CD4-positive, CD25-positive, alpha-beta regulatory T cell (primary cell): Measurements from ENCODE around the gene TUBA1B. TPM values are rescaled to one million over a fixed set of nuclear protein-coding genes. Genes with fewer than 3 reads are reported as not detected.
"Not testable (repeated sequence)": the region's sequence is repeated elsewhere in the genome, so short reads cannot be mapped to it uniquely, and the experiment has no call there.

Experiments
- ATAC-seq, 2 donors: fragments of 150-1000 bp; cut with Tn5 transposase; one replicate each; pipeline ENCODE4 v1.10.0; 2021; ENCODE audit warnings: low read depth in 2 of 2, moderate number of reproducible peaks in 2 of 2, moderate library complexity in 1 of 2
- DNase-seq, 3 donors: peaks; one replicate each; pipeline versions ENCODE4 v3.0.0 to v3.0.0-alpha.2; 2012 to 2022; ENCODE audit warnings: mixed read lengths in 1 of 3
- H3K27ac ChIP-seq: one replicate; pipeline ENCODE4 v1.7.0; 2013; ENCODE audit warnings: mild to moderate bottlenecking, low read length; ENCODE audit not compliant: insufficient read depth, poor library complexity, severe bottlenecking
- H3K27me3 ChIP-seq: one replicate; pipeline ENCODE4 v1.7.0; 2013; ENCODE audit warnings: low read length; ENCODE audit not compliant: control insufficient read depth, insufficient read depth
- H3K36me3 ChIP-seq: one replicate; pipeline ENCODE4 v1.7.0; 2013; ENCODE audit warnings: mild to moderate bottlenecking, low read length, moderate library complexity; ENCODE audit not compliant: control insufficient read depth, insufficient read depth
- H3K4me1 ChIP-seq: 2 replicates; pipeline ENCODE4 v1.7.0; 2013; ENCODE audit warnings: mild to moderate bottlenecking, low read length; ENCODE audit not compliant: insufficient read depth, control insufficient read depth, poor library complexity, severe bottlenecking
- H3K4me3 ChIP-seq: one replicate; pipeline ENCODE4 v1.7.0; 2013; ENCODE audit warnings: low read depth, mild to moderate bottlenecking, low read length, moderate library complexity
- H3K9me3 ChIP-seq, 2 experiments: 1 replicate in 1 of 2; 2 replicates in 1 of 2; pipeline ENCODE4 v1.7.0; 2013; ENCODE audit warnings: low read length in 2 of 2, mild to moderate bottlenecking in 1 of 2, moderate library complexity in 1 of 2; ENCODE audit not compliant: control insufficient read depth in 2 of 2
- H3K27ac Mint-ChIP-seq, 3 donors: one replicate each; pipeline ENCODE4 v1.8.0; 2020 to 2022; ENCODE audit warnings: mild to moderate bottlenecking in 3 of 3, mixed read lengths in 3 of 3, moderate library complexity in 2 of 3
- H3K27me3 Mint-ChIP-seq: one replicate; pipeline ENCODE4 v1.8.0; 2022; ENCODE audit warnings: mild to moderate bottlenecking, mixed read lengths
- H3K36me3 Mint-ChIP-seq: one replicate; pipeline ENCODE4 v1.8.0; 2020; ENCODE audit warnings: mixed read lengths
- H3K4me1 Mint-ChIP-seq, 4 donors: one replicate each; pipeline ENCODE4 v1.8.0; 2020 to 2022; ENCODE audit warnings: mixed read lengths in 4 of 4, mild to moderate bottlenecking in 1 of 4
- H3K4me3 Mint-ChIP-seq, 4 donors: one replicate each; pipeline ENCODE4 v1.8.0; 2020 to 2022; ENCODE audit warnings: mild to moderate bottlenecking in 4 of 4, mixed read lengths in 4 of 4, moderate library complexity in 3 of 4
- H3K9me3 Mint-ChIP-seq, 7 donors: one replicate each; pipeline ENCODE4 v1.8.0; 2020 to 2022; ENCODE audit warnings: mixed read lengths in 7 of 7, mild to moderate bottlenecking in 3 of 7, moderate library complexity in 2 of 7
- polyA plus RNA-seq, 4 donors: library from polyadenylated mRNA; unstranded; fragments of 300-500 nt; fragmentation: Illumina TruSeq; gene quantifications; one replicate each; pipeline ENCODE4 v1.2.3, GENCODE V29; 2021
- total RNA-seq: library from RNA; stranded (reverse); gene quantifications from one replicate; pipeline ENCODE4 v1.2.3, GENCODE V29; 2022

Gene TUBA1B
- total RNA-seq (174 TPM), polyA plus RNA-seq (100 to 1,000 TPM; 445 to 648 (median 513) TPM)

DNA sequence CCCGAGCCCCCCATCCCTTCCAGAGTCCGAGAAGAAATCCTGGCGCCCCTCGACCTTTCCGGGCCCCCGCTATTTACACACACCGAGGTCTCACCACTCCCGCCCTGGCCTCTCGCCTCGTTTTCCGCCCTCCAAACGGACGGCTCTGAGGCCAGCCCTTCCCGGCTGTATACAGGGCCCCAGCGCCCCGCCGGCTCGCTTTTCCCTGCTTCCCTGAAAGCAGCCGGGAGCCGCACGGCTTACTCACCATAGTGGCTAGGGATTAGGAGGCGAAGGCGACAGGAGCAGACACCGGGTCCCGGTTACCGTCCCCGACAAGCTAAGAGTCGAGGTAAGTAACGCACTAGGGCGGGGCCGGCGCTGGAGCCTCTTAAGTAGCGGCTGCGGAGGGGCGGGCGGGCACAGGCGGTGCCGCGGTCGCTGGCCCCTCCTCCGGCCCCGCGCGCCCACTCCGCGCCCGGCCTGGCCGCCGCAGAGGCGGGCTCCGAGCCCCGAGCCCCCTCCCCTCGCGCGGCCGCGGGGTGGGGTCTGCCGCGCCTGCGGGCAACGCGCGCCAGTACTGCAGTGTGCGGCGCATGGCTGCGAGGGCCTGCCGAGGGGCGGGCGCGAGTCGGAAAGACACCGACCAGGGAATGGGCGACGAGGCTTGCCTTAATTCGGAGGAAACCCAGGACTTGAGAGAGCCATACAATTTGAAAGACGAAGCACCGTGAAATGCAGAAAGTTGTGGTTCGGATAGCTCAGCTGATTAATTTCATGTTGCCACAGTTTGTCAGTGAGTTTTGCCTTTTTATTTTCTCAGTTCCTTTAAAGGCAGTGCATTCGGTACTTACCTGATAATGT is at the start of gene TUBA1B:
TSS of gene TUBA1B (minus strand) at position 345 of the 843 bp plus-strand sequence. CDS start at position 250, 95 bp downstream.
- H3K4me1 Mint-ChIP-seq: peaks cover 26 to 63% (median 42%) of the 10 kb centered on the region in 4 donors
- peak within 1 kb of the TSS; percentile 96 to 99 (median 99) for H3K27ac Mint-ChIP-seq
- H3K9me3 Mint-ChIP-seq: no peaks in the 10 kb centered on the region
- peaks cover 8% of the 10 kb centered on the region for H3K27me3 Mint-ChIP-seq
- Histone ChIP-seq H3K27me3 (no peaks in the 10 kb centered on the region), H3K36me3 (peaks cover 19% of the 10 kb centered on the region), H3K27ac (peak within 1 kb of the TSS; percentile 95), H3K4me3 (peak within 1 kb of the TSS; percentile 92), H3K9me3 (no peaks in the 10 kb centered on the region), H3K4me1 (peaks cover 30% of the 10 kb centered on the region)
- peak; percentile 84 to 92 (median 89) for DNase-seq
- peak within 1 kb of the TSS; percentile 92 to 100 (median 98) for H3K4me3 Mint-ChIP-seq
- peaks cover 22% of the 10 kb centered on the region for H3K36me3 Mint-ChIP-seq
- ATAC-seq: peak; percentile 77 to 80

DNA sequence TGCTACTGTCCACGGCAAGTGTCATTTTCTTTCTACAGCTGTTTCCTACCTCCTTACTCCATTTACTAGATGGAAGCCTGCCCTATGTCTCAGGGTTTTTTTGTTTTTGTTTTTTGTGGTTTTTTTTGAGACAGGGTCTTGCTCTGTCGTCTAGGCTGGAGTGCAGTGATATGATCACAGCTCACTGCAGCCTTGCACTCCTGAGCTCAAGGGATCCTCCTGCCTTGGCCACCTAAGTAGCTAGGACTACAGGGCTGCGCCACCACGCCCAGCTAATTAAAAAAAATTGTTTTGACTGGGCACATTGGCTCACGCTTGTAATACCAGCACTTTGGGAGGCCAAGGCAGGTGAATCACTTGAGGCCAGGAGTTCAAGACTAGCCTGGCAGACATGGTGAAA is 43.0 kb upstream of the TUBA1B start:
- H3K4me3 ChIP-seq: no peak overlapping the region
- Mint-ChIP-seq H3K27ac (peak overlapping the region in 1 of 3 donors; percentile 42), H3K36me3 (no peaks in the 10 kb centered on the region), H3K4me3 (no peak overlapping the region), H3K4me1 (no peaks in the 10 kb centered on the region), H3K27me3 (peaks cover 8% of the 10 kb centered on the region), H3K9me3 (peaks cover 0 to 1% (median 0%) of the 10 kb centered on the region in 7 donors)
- H3K4me1 ChIP-seq: no peaks in the 10 kb centered on the region
- DNase-seq (no peak), ATAC-seq (no peak)
- no peaks in the 10 kb centered on the region for H3K36me3 ChIP-seq
- peaks cover 0 to 5% of the 10 kb centered on the region in 2 experiments for H3K9me3 ChIP-seq
- H3K27me3 ChIP-seq: no peaks in the 10 kb centered on the region
- no peak overlapping the region for H3K27ac ChIP-seq

DNA sequence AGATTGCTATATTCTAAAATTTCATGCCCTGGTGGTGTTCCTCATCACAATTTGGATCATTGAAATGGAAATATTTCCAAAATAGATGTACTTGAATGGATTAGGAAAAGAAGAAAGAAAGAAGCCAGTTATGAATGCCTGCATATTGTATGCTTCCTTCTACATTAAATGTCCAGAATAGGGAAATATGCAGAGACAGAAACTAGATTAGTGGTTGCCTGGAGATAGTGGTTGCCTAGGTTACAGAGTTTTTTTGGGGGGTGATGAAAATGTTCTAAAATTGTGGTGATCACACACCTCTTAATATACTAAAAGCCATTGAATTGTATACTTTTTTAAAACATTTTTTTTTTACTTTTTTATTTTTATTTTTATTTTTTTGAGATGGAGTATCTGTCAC is 39.7 kb upstream of the TUBA1B start:
- DNase-seq (no peak), ATAC-seq (no peak)
- H3K27ac ChIP-seq: no peak overlapping the region
- H3K36me3 ChIP-seq: no peaks in the 10 kb centered on the region
- H3K4me1 ChIP-seq: no peaks in the 10 kb centered on the region
- Mint-ChIP-seq H3K9me3 (no peaks in the 10 kb centered on the region), H3K36me3 (no peaks in the 10 kb centered on the region), H3K27ac (no peak overlapping the region), H3K4me3 (no peak overlapping the region), H3K27me3 (peaks cover 15% of the 10 kb centered on the region), H3K4me1 (no peaks in the 10 kb centered on the region)
- H3K9me3 ChIP-seq: no peaks in the 10 kb centered on the region
- no peak overlapping the region for H3K4me3 ChIP-seq
- H3K27me3 ChIP-seq: no peaks in the 10 kb centered on the region

DNA sequence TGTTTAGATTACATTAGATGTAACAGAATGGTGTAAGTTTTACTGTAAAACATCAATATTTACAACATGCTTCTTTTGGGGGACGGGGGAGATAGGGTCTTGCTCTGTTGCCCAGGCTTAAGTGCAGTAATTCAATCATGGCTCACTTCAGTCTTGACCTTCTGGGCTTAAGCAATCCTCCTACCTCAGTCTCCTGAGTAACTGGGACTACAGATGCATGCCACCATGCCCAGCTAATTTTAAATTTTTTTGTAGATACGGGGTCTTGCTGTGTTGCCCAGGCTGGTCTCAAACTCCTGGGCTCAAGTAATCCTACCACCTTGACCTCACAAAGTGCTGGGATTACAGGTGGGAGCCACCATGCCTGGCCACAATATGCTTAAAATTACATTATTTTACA is 33.9 kb upstream of the TUBA1B start:
- Mint-ChIP-seq H3K9me3 (no peaks in the 10 kb centered on the region), H3K27me3 (peaks cover 11% of the 10 kb centered on the region), H3K27ac (no peak overlapping the region), H3K36me3 (no peaks in the 10 kb centered on the region), H3K4me3 (no peak overlapping the region), H3K4me1 (no peaks in the 10 kb centered on the region)
- Histone ChIP-seq H3K27ac (no peak overlapping the region), H3K4me1 (no peaks in the 10 kb centered on the region), H3K36me3 (no peaks in the 10 kb centered on the region), H3K4me3 (no peak overlapping the region), H3K9me3 (no peaks in the 10 kb centered on the region), H3K27me3 (no peaks in the 10 kb centered on the region)
- no peak for ATAC-seq
- no peak for DNase-seq

DNA sequence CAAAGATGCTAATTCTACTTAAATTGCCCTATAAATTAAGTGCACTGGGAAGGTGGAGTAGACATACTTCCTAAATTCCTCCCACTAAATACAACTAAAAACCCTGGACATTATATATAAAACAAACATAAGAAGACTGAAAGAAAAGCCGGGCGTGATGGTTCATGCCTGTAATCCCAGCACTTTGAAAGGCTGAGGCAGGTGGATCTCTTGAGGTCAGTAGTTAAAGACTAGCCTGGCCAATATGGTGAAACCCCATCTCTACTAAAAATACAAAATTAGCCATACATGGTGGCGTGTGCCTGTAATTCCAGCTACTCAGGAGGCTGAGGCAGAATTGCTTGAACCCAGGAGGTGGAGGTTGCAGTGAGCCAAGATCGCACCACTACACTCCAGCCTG is 30.7 kb upstream of the TUBA1B start:
- H3K4me1 ChIP-seq, DNase-seq, H3K4me1 Mint-ChIP-seq, H3K27me3 ChIP-seq, H3K27ac ChIP-seq, ATAC-seq, H3K36me3 Mint-ChIP-seq, H3K4me3 Mint-ChIP-seq, H3K4me3 ChIP-seq, H3K9me3 ChIP-seq, H3K27me3 Mint-ChIP-seq, H3K9me3 Mint-ChIP-seq, H3K36me3 ChIP-seq: not testable (repeated sequence)
- peak overlapping the region in 1 of 3 donors; percentile 52 for H3K27ac Mint-ChIP-seq

DNA sequence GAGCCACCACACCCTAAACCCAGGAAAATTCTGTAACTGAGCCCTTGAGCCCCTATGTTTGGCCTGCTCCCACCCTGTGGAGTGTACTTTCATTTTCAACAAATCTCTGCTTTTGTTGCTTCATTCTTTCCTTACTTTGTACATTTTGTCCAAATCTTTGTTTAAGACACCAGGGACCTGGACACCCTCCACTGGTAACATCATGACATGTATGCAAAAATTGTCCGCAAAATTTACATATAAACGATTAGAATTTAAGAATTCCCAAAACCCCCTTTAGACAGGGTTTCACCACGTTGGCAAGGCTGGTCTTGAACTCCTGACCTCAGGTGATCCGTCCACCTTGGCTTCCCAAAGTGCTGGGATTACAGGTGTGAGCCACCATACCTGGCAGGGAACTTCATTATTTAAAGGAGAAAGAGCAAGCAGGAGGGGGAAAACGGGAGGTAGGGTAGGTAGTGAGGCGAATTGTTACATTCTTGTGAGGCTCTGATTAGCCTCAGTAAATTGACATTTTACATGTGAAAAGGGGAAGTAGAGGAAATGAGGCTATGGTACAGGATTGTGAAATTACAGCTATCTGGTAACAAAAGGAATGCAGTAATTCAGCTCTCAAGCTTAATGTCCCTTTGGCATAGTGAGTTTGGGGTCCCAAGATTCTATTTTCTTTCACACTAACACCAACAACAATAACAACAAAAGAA is 30.0 kb upstream of the TUBA1B start:
- Histone ChIP-seq H3K4me3 (no peak overlapping the region), H3K9me3 (no peaks in the 10 kb centered on the region), H3K27me3 (no peaks in the 10 kb centered on the region), H3K27ac (no peak overlapping the region), H3K4me1 (no peaks in the 10 kb centered on the region), H3K36me3 (no peaks in the 10 kb centered on the region)
- H3K27ac Mint-ChIP-seq: peak overlapping the region in 1 of 3 donors; percentile 52
- H3K4me1 Mint-ChIP-seq: no peaks in the 10 kb centered on the region
- DNase-seq (no peak), ATAC-seq (no peak)
- H3K36me3 Mint-ChIP-seq: no peaks in the 10 kb centered on the region
- no peaks in the 10 kb centered on the region for H3K27me3 Mint-ChIP-seq
- H3K4me3 Mint-ChIP-seq: no peak overlapping the region
- H3K9me3 Mint-ChIP-seq: no peaks in the 10 kb centered on the region

DNA sequence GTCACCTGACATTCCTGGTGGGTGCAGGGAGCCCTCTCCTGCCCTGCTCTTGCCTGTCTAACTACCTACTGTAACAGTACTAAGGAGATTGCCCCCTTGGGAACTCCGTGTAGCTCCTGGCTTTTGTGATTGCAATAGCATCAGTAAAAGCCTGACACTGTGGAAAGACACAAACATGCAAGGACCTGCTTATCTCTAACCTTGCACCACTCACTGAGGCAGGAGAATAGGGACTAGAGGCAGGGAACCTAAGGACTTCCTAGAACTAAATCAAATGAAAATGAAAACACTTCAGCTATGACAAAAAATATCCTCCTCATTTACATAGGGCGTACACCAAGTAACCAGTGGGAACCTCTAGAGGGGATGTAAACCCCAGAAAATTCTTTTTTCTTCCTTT is 29.2 kb upstream of the TUBA1B start:
- DNase-seq: peak in 1 of 3 donors; percentile 9
- Mint-ChIP-seq H3K4me1 (no peaks in the 10 kb centered on the region), H3K36me3 (no peaks in the 10 kb centered on the region), H3K9me3 (no peaks in the 10 kb centered on the region), H3K4me3 (no peak overlapping the region), H3K27ac (no peak overlapping the region), H3K27me3 (no peaks in the 10 kb centered on the region)
- Histone ChIP-seq H3K27me3 (no peaks in the 10 kb centered on the region), H3K4me1 (no peaks in the 10 kb centered on the region), H3K4me3 (no peak overlapping the region), H3K27ac (no peak overlapping the region), H3K36me3 (no peaks in the 10 kb centered on the region), H3K9me3 (no peaks in the 10 kb centered on the region)
- no peak for ATAC-seq
